GM18508 (cell line): ENCODE measurements around the gene RSPO4.

Experiments used
- ATAC-seq: cut with Tn5 transposase; IDR thresholded peaks from one replicate; pipeline ENCODE4 v1.9.1; 2021; ENCODE audit warnings: moderate number of reproducible peaks; ENCODE audit not compliant: insufficient read depth, unreplicated experiment

RSPO4 gene

GRCh38 chr20:946826-947225 is 55.3 kb downstream of the RSPO4 start:
- no peak for ATAC-seq

GRCh38 chr20:945841-946240 is 56.3 kb downstream of the RSPO4 start:
- ATAC-seq = no peak

- no peak for ATAC-seq
Measured at GRCh38 chr20:944774-945410, 57.2 kb downstream of the RSPO4 start.

GRCh38 chr20:944148-944547 is 58.0 kb downstream of the RSPO4 start:
- no peak for ATAC-seq

GRCh38 chr20:942611-943010 is 59.5 kb downstream of the RSPO4 start:
- no peak for ATAC-seq

GRCh38 chr20:940926-941325 is 61.2 kb downstream of the RSPO4 start:
- ATAC-seq = no peak

- ATAC-seq = no peak
Measured at GRCh38 chr20:939606-940005, 62.5 kb downstream of the RSPO4 start.

- ATAC-seq = no peak
Measured at GRCh38 chr20:934186-934840, 67.8 kb downstream of the RSPO4 start.

- ATAC-seq = no peak
Measured at GRCh38 chr20:933029-933428, 69.1 kb downstream of the RSPO4 start.

GRCh38 chr20:931401-931800 is 70.7 kb downstream of the RSPO4 start:
- no peak for ATAC-seq

GRCh38 chr20:926670-927069 is 75.4 kb downstream of the RSPO4 start:
- ATAC-seq = no peak

- ATAC-seq = no peak
Measured at GRCh38 chr20:925516-925915, 76.6 kb downstream of the RSPO4 start.

GRCh38 chr20:924639-925038 is 77.5 kb downstream of the RSPO4 start:
- no peak for ATAC-seq

GRCh38 chr20:922781-923180 is 79.3 kb downstream of the RSPO4 start:
- no peak for ATAC-seq

GRCh38 chr20:921068-921467 is 81.0 kb downstream of the RSPO4 start:
- no peak for ATAC-seq

- no peak for ATAC-seq
Measured at GRCh38 chr20:920311-920710, 81.8 kb downstream of the RSPO4 start.

- ATAC-seq = no peak
Measured at GRCh38 chr20:919491-919916, 82.6 kb downstream of the RSPO4 start.

GRCh38 chr20:917416-917815 is 84.7 kb downstream of the RSPO4 start:
- ATAC-seq = no peak

GRCh38 chr20:916825-917224 is 85.3 kb downstream of the RSPO4 start:
- no peak for ATAC-seq

GRCh38 chr20:916125-916799 is 85.8 kb downstream of the RSPO4 start, which contains the start of gene ANGPT4:
ANGPT4 (minus strand) TSS chr20:916334; CDS start chr20:916214, 120 bp downstream.
- ATAC-seq = no peak

- ATAC-seq = no peak
Measured at GRCh38 chr20:914727-915498, 87.2 kb downstream of the RSPO4 start.
